ENCODE measurements around the gene NRXN3.

Gene NRXN3

DNA sequence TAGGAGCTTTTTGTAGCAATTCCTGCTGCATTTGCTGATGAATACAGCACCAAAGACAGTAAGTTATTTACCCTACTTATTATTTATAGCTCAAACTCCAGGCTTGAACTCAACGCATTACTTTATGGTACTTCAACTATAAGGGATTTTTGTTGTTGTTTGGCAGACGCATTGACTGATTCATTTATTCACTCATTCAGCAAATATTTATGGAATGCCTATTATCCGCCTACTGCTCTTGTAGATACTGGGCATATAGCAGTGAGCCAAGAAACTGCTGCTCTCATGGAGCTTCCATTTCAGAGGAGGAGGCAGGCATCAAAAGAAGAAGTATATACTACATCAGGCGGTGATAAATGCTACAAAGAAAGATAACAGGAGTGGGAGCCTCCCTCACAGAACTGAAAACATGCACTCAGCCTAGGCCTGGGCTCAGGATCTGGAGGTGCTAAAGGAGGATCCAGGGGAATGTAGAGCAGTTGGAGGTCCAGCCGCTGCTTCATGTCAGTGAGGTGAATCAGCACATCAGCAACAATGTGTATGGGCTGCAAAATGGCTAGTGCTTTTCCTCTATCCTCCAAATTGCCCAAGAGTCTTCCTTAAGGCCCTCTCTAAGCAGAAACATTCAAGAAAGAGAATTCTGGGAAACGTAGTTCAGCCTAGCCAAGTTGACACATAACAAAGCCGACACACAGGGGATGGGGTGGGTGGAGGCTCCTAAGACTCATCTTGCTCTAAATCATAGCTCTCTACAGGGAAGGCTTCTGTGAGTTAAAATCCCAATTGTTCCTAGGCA lies 157.5 kb downstream of the NRXN3 start:
- no peak for DNase-seq

DNA sequence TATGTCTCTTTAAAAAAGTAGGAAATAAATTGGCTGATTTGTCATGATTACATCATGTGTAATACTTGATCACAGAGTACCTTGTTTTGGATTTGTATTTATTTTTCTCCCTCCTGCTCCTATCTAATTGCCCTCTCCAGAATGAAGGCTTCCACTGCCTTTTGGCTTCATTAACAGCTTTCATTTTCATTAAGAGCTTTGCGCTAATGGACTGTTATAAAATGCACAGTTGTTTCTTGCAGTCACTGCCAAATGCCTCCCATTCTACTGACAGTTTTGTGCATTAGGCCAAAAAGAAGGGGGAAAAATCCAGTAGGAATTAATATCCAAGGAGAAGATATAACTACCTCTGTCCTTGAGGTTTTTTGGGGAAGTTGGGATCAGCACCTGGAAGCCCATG lies 159.2 kb downstream of the NRXN3 start:
- DNase-seq = peak; percentile 91

DNA sequence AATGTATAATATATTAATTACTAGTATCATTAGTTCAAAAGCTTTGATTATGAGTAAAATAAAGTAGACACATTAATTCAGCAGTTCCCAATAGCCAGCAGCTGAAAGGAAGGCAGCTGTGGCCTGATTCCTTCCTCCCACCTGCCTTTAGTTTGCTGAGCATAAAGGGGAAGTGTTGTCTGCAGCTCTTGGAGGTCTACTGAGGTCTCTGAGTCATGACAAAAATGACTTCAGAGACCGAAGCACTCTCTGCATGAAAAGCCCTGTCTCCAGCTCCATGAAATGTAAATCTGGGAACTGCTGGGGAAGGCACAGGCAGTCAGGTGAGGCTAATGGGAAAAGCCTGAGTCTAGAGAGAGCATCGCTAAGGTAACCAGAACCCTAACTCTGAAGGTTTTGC lies 165.4 kb downstream of the NRXN3 start:
- peak; percentile 60 for DNase-seq

DNA sequence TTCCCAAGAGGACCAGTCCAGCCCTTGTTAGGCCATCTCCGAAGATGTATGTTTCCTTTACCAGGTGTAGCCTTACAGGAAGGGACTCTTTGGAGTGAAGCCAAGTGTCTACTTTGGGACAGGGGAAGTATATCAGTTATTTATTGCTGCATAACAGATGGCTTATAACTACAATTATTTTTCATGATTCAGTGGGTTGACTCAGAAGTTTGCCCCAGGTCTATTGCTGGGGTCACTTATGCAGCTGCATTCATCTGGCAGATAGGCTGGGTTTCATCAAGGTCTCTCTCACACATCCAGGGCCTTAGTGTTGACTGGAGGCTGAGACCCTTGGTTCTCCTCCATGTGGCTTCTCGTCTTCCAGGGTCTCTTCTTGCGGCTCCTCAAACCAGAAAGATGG lies 170.1 kb downstream of the NRXN3 start:
- no peak for DNase-seq

DNA sequence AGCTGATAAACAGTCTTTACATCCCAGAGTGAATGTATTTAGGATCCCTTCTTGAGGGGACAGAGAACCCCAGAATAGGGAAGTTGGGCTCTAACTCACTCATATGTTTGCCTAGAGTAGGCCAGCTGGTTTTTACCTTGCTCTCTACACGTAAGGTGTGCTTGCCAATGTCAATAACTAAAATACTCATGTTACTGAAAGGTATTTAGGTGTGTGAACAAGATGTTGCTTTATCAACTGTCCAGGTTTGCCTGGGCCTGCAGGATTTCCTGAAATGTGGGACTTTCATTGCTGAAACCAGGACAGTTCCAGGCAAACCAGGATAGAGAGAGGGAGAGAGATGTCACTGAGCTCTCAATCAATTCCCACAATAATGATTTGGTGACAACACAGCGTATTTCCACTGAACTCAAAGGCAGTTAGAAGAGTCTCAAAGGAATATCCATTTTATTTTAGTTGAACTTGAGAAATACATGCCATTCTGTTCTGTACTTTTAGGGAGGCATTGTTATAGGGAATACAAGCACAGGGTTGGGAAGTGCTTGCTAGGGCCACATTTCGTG lies 171.7 kb downstream of the NRXN3 start:
- peak; percentile 74 for DNase-seq

DNA sequence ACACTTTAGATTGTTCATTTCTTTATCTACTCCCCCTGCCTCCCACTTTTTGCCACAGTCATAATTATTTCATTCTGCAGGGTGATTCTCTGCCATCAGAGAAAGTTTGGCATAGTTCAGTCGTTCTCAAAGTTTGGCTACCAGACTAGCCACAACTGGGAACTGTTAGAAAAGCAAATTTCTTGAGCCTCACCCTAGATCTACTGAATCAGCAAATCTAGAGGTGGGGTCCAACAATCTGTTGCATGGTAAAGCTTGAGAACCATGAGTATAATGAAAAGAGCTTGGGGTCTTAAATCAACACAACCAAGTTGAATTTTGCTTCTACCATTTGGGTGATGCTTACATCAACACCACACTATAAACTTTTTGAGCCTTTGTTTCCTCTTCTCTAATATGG lies 172.7 kb downstream of the NRXN3 start:
- DNase-seq = no peak

DNA sequence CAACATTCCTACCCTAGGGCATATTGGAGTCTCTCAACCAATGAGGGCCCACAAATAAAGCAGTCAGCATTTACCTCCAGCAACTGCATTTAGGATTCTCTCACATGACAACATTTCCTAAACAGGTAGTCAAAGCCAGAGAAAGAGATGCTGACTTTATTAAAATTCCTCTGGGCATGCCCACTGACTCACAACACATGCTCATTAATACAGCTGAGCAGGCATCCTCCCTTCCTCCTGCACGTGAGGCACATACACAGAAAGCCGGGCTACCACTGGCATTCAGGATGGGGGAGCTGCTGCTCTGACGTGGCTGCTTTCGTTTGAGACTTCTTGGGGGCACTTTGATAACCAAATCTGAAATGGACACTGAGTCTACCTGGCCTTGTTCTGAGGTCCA lies 174.1 kb downstream of the NRXN3 start:
- no peak for DNase-seq

DNA sequence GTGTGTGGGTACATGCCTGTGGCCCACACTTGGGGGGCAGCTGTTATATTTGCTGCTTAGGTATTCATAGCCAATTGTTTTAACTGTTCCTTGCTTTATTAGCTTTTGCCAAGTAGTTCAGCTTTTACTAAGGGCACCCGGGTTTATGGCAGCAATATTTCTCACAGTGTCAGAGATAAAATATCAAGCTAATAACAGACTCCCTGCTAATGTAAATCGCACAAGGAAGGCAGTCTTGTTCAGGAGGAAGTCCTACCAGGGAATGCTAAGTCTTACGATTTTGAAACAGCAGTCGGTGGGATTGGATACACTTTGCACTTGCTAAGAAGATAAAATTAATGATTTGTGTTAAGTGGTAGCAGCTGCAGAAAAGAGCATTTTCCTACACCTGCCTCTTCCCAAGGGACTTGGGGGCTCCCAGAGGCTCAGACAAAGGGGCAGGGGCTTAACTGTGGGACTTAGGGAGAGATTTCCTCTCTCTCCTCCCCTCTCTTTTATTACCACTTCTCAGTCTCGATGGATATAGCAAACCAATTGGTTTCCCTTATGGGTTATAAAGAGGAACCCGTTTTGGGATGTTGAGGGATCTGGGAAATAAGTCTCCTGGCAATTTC lies 175.1 kb downstream of the NRXN3 start:
- peak; percentile 95 for DNase-seq

DNA sequence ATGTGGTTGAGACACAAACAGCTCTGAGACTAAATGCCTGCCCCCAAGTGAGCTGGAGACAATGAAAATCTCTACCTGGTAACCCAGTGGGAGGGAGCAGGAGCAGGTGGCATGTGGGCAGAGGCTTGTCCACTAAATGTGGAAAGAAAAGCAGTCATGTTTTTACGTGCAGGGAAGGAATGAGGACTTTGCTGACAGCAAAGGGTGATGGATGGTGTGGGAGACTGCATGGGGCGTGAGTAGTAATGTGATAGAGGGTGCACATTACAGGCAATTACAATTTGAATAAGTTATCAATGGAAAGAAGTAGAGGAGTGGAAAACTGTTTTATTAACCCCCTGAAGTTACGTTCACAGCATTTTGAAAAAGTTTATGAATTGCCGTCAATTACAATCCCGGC lies 176.6 kb downstream of the NRXN3 start:
- no peak for DNase-seq

DNA sequence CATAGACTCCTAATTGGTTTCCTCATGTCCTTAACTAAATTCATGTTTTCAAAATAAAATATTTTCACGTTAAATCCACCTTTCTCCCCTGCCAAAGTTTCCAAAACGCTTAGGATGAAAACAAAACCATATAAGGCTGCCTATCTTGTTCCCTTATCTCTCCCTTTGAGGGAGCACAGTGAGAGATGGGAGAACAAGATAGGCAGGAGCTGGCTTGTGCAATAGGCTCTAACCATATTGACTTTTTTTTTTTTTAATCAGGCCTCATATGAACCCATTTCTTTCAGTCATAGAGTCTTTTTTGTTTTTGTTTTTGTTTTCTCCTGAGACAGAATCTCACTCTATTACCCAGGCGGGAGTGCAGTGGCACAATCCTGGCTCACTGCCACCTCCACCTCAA lies 184.9 kb downstream of the NRXN3 start:
- DNase-seq = no peak

DNA sequence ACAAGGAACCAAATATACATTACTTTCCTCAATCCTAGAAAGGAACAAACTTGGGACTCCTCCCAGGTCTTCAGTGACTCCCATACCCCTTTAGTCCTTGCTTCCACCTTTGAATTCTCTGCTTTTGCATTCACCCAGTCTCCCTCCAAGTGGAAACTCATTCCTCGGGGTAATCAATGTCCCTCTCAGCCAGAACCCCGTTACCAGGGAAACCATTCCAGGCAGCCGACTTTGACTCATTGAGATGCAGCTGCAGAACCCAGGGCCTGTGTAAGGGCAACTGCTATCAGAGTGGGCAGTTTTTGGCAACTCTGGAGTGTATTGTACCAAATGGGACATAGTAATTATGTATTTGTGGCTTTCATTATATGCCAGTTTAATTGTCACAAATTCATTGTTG lies 186.2 kb downstream of the NRXN3 start:
- DNase-seq = peak; percentile 54

DNA sequence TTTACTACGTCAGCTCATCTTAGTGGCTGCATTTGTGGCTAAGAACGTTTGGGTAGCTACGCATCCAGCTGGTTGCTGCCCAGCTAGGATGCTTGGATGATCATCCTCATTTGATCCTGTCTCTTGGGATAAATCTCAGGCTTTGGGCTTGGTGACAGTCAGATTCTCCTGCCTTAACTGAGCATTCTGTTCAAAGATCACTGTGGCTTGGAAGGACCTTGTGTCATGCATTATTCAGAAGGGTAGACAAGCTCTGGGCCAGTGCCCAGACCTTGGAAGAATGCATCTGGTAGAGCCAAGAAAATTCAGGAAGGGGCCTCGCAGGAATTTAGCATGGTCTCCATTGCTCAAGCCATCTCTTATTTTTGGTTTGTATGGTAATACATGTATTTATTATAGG lies 188.4 kb downstream of the NRXN3 start:
- DNase-seq = no peak

DNA sequence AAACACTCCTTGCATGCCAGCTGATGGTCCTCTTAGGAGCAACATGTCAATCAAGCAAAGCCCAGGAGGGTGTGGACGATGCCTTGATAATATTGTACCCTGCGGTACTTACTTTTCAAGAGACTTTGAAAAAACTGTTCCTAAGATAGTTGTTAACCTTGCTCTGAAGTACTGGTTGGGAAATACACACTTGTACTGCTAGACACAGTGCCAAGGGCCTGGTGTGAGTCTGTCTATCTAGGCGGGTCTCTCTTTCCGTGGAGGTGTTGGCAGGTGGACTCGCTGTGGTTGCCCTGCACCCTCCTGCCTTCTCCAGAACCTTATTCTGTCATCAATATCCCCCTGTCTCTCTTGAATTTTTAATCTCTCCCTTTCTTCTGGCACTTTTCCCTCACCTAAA lies 189.4 kb downstream of the NRXN3 start:
- peak; percentile 74 for DNase-seq

DNA sequence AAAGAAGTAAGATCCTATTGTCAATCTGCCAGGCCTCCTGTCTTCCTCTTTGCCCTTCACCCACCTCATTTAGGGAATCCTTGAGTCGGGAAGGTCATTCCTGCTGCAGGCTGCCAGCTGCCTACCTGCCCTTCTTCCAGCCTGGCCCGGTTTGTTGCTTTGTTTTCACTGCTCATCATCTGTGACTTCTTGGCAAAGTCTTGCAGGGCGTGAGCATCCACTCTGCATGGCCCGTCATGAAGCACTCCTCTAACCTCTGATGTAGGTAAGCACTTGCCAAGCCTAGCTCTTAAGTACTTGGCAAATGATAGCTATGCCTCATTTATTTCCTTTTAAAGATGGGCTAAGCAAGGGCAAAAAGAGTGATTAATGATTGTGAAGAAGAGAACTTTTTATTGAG lies 192.8 kb downstream of the NRXN3 start:
- peak; percentile 100 for DNase-seq

DNA sequence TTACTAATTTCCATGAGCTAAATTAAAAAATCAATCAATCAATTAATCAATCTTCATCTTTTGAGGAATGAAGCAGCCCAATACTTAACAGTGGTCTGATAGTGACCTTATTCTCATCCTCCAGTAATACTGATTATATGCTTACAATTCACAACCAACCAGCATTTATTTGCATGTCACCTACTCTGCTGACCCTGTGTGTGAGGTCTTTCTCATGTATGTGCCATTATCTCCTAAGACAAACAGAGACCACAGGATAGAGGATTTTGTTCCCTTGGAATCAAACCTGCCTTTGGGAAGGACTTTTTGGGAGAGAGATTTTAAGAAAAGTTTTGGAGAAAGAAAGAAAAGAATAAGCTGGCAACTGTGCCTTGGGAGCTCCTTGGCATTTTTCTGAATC lies 197.2 kb downstream of the NRXN3 start:
- DNase-seq = no peak

DNA sequence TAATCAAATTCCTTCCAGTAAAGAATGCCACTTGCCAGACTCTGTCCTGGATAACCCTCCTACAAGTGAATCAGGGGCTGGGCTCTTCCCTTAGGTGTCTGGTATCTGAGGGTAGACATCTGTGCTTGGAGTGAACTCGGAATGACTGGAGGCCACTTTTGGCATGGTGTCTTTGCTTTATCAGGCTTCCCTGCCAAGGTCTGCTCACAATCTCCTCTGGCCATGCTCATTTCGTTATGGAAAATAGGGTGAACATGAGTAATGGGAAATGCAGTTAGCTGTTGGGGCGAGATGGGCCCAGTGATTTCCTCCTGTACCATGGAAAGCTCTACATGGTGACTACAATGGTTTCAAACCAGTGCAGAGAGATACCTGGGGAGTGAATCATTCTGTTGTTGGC lies 212.9 kb downstream of the NRXN3 start:
- DNase-seq = no peak

DNA sequence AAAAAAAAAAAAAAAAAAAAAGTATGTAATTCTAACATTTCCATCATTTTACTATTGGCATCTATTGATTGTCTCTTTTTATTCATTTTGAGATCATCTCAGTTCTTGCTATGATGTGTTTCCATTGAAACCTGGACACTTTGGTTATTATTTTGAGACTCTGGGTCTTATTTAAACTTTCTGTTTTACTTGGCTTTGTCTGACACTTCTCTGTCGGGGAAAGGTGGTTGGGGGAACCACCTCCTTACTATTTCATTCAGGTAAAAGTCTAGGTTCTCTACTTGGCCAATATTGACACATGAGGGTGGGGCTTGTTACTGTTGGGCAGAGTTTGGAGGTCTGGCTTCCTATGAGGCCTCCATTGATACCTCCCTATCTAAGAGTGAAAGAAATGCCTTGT lies 228.0 kb downstream of the NRXN3 start:
- DNase-seq = no peak

DNA sequence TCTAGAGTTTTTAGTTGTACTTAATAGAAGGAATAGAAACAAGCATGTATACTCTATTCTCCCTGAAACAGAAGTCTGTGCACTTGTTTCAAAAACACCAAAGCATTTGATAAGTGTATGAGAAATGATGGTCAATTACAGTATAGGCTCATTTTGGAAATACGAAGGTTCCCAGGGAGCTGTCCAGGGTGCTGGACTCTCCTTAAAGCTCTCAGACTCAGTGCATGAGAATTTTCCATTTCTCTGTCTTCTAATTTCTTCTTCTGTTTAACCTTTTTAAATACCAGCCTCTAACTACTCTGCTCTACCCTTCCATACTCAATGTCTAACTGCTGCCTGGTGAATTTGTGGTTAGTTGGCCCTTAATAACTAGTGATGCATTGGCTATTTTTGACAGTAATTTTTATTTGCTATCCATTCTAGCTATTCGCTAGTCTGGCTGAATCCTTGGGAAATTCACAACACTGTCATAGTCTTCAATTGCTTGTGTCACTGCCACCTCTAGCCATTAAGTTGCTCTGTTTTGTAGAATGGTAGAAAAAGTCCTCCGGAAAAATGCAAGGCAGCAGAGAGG lies 229.2 kb downstream of the NRXN3 start:
- DNase-seq = no peak

DNA sequence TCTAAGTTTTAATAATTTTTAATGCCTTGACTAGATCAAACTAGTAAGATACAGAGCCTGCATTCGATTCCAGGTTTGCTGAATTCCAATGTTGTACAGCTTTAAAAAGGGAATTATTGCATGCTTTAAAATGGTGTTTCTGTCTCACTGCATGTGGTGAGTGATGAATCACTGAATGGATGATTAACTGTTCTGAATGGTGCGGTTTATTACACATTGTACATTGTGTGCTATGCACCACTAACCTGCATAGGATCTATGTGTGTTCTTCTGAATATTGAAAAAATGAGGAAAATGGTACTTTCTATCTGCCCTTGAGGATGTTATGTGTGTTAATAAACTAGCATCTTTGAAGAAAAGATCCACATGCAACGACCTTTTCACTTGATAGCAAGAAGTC lies 231.7 kb downstream of the NRXN3 start:
- DNase-seq = no peak

DNA sequence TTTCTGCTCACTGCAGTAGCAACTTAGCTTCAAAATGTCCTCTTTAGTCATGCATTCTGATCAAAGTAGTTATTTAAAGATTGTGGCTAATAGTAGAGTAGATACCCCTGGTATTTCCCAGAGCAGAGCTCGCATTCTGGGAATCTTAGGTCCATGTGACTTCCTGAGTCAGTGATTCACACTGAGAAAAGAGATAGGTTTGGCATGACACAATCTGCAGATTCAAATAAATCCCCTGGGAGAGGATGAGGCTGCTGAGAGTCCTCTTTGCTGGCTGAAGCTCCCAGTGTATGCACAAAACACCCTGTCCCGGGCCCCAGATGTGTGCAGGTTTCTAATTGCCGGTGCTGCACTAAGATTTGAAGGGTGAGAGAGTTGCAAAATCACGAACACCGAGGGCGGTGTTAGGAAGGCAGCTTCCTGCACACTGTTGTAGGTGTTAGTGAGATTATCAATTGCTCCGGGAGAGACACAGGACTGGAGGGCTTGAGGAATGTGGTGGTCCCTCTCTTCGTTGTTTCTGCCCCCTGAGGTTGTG lies 233.2 kb downstream of the NRXN3 start:
- DNase-seq = no peak

DNA sequence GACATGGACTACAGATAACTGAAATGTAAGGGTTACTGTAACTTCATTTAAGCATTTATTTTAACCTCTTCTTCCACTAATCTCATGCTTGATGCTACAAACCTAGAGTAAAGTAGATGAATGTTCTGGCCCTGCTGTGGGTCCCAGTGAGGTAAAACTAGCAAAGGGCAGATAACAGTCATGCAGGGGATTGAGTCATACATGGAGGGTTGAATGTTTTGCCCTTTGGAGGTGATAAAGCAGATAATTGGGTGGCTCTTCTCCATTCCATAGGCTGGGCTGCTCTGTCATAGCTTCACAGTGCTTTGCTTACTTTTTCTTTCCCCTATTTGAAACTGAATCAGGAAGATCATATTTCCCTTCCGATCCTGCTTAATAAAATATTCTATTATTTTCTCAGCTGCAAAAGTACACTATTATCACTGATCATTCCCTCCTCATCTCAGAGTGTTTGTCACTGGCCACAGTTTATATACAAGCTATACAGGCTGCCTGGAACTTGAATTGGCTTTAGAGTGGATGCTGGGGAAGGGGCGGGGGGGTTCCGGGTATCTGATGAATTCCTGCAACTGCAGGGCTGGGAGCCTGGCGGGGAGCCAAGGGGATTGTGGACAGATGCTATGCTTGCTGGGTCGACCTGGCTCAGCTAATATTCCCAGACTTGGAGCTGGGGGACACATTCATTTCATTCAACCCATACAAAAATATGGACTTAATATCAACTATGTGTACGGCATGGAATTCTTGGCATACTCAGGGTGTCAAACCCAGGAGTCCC lies 235.1 kb downstream of the NRXN3 start:
- DNase-seq = peak; percentile 34

DNA sequence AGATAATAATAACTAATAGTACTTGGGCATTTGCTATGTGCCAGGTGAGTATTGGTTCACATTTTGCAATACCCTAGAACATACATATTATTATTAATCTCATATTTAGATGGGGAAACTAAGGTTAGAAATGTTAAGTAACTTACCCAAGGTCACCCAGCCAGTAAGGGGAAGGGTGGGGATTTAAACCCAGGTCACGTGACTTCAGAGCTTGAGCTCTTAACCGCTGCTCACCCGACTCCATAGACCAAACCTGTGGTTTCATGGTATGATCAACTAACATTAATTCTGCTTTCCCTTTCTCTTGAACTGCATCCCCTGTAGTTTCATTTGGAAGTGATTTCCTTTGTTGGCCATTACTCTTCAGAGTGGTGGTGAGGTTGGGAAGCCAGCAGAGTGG lies 242.3 kb downstream of the NRXN3 start:
- no peak for DNase-seq

DNA sequence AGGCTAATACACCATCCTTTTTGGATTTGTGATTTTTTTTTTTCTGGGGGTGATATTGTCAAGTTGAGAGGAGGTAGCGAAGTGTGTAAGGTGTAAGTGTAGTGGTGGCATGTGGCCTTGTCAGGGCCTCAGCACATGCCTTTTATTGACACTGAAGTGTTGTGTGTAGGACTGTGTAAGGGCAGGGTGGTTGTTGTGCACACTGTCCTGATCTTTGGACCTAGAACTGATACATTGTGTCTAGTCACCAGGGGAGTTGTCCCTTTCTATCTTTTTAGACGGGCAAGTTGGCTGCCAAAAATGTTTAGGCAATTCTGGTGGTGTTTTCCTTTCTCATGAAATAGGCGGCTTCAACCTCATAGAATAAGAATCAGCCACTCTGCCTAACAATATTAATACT lies 244.0 kb downstream of the NRXN3 start:
- DNase-seq = no peak
